Body of pancreas (tissue), 4 donors: ENCODE results near the gene XPO6.

Source experiments
- POLR2A ChIP-seq, 3 donors: fragments of 450-650 bp; IDR thresholded peaks; one replicate each; pipeline ENCODE4 v1.6.1; 2016; ENCODE audit warnings: antibody characterized with exemption in 3 of 3, mild to moderate bottlenecking in 2 of 3
- TF ChIP-seq, protein P1 (sequence below), 7 experiments: fragments of 450-650 bp in 4 of 7; fragments of 200-600 bp in 3 of 7; sonication (generic) in 3 of 7; IDR thresholded peaks; one replicate each; pipeline ENCODE4 v1.5.1; 2016 to 2019; ENCODE audit warnings: antibody characterized with exemption in 7 of 7

DNA sequence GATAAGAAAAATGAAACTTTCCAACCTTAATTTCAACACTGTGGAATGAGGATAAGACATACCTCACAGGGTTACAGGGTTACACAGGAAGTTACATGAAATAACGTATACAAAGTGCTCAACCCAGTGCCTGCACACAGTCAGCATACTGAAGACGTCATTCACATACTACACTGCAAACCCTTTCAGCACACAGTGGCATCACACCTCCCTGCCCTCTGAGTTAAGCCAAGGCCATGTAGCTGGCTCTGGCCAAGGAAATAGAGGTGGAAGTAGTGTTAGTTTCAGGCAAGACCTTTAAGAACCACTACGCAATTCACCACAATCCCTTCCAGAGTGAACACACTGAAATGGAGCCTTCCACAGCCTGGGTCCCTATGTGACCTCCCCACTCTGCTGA lies 101.7 kb downstream of the XPO6 start:
- TF ChIP-seq, protein P1, sequence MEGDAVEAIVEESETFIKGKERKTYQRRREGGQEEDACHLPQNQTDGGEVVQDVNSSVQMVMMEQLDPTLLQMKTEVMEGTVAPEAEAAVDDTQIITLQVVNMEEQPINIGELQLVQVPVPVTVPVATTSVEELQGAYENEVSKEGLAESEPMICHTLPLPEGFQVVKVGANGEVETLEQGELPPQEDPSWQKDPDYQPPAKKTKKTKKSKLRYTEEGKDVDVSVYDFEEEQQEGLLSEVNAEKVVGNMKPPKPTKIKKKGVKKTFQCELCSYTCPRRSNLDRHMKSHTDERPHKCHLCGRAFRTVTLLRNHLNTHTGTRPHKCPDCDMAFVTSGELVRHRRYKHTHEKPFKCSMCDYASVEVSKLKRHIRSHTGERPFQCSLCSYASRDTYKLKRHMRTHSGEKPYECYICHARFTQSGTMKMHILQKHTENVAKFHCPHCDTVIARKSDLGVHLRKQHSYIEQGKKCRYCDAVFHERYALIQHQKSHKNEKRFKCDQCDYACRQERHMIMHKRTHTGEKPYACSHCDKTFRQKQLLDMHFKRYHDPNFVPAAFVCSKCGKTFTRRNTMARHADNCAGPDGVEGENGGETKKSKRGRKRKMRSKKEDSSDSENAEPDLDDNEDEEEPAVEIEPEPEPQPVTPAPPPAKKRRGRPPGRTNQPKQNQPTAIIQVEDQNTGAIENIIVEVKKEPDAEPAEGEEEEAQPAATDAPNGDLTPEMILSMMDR (IDR thresholded peaks at IDR 0.05): no peak
- TF ChIP-seq POLR2A (IDR thresholded peaks at IDR 0.05): no peak
